Endothelial cell of umbilical vein (primary cell): Measurements from ENCODE around the gene RAB40B. TPM values are rescaled to one million over a fixed set of nuclear protein-coding genes. Genes with fewer than 3 reads are reported as not detected.

ENCODE experiments used
- BruUV-seq: library from RNA; stranded (reverse); fragments of 400-500 nt; replicated peaks from 2 replicates; lab custom pipeline; 2021; lab: Mats Ljungman, UMichigan
- CTCF ChIA-PET: fragments of 300-600, 350-600 bp; sonication (Branson Sonifier 250); formaldehyde crosslinking; loops from one replicate; lab custom pipeline; 2021; ENCODE audit warnings: antibody characterized with exemption, inconsistent platforms; lab: Charles Lee
- POLR2A ChIA-PET: fragments of 300-600, 350-600 bp; sonication (Branson Sonifier 250); formaldehyde crosslinking; loops from one replicate; lab custom pipeline; 2021; ENCODE audit warnings: antibody characterized with exemption, inconsistent platforms; lab: Charles Lee
- DNase-seq: peaks from one replicate; pipeline ENCODE4 v3.0.0-alpha.2; 2011; ENCODE audit warnings: low read depth, low spot score
- FAIRE-seq: peaks from 2 replicates; lab custom pipeline; 2011; peaks lifted over from hg19 to GRCh38; lab: Jason Lieb, UNC
- H2AFZ ChIP-seq: 2 replicates; pipeline ENCODE4 v1.6.0; 2012; ENCODE audit warnings: low read depth, low read length, control low read depth, inconsistent platforms
- H3K27ac ChIP-seq: 2 replicates; pipeline ENCODE4 v1.5.1; 2011; ENCODE audit warnings: low read depth, mild to moderate bottlenecking, control low read depth, low read length, moderate library complexity; ENCODE audit not compliant: insufficient read depth
- H3K27me3 ChIP-seq, 2 experiments: 2 replicates each; pipeline versions ENCODE4 v1.6.0 to v1.6.1; 2011; ENCODE audit warnings: low read length in 2 of 2, mixed read lengths in 1 of 2; ENCODE audit not compliant: control insufficient read depth in 2 of 2, insufficient read depth in 2 of 2
- H3K36me3 ChIP-seq, 2 experiments: 2 replicates in 1 of 2; 3 replicates in 1 of 2; pipeline ENCODE4 v1.5.1; 2011; ENCODE audit warnings: low read length in 2 of 2, mild to moderate bottlenecking in 1 of 2, moderate library complexity in 1 of 2; ENCODE audit not compliant: control insufficient read depth in 2 of 2, insufficient read depth in 2 of 2; ENCODE audit errors: extremely low read depth in 1 of 2
- H3K4me1 ChIP-seq: 3 replicates; pipeline ENCODE4 v1.5.1; 2011; ENCODE audit warnings: mild to moderate bottlenecking, low read length; ENCODE audit not compliant: control insufficient read depth, insufficient read depth; ENCODE audit errors: extremely low read depth
- H3K4me2 ChIP-seq: 2 replicates; pipeline ENCODE4 v1.6.1; 2011; ENCODE audit warnings: low read length, control low read depth, mixed read lengths; ENCODE audit not compliant: insufficient read depth
- H3K4me3 ChIP-seq, 3 experiments: fragments of 200-600 bp in 1 of 3; sonication (generic), shearing (Covaris generic) in 1 of 3; replicated peaks in 1 of 3; 2 replicates each; pipeline ENCODE4 v1.5.1; 2011 to 2016; ENCODE audit warnings: control low read depth in 3 of 3, low read length in 3 of 3, mild to moderate bottlenecking in 2 of 3, inconsistent platforms in 1 of 3, low read depth in 1 of 3, moderate library complexity in 1 of 3; ENCODE audit not compliant: insufficient read depth in 1 of 3
- H3K79me2 ChIP-seq: 2 replicates; pipeline ENCODE4 v1.6.0; 2012; ENCODE audit warnings: low read length, inconsistent platforms; ENCODE audit not compliant: control insufficient read depth, insufficient read depth
- H3K9ac ChIP-seq: replicated peaks from 2 replicates; pipeline ENCODE3; 2011; ENCODE audit warnings: low read length, control low read depth; ENCODE audit not compliant: insufficient read depth; ENCODE audit errors: extremely low read depth
- H3K9me1 ChIP-seq: replicated peaks from 3 replicates; pipeline ENCODE4 v1.6.0; 2011; ENCODE audit warnings: mild to moderate bottlenecking, low read length; ENCODE audit not compliant: control insufficient read depth, insufficient read depth; ENCODE audit errors: extremely low read depth
- H3K9me3 ChIP-seq: replicated peaks from 2 replicates; pipeline ENCODE4 v1.5.1; 2012; ENCODE audit warnings: low read length, inconsistent platforms; ENCODE audit not compliant: control insufficient read depth, insufficient read depth
- H4K20me1 ChIP-seq: replicated peaks from 2 replicates; pipeline ENCODE3; 2011; ENCODE audit warnings: mild to moderate bottlenecking, low read length; ENCODE audit not compliant: control insufficient read depth, insufficient read depth; ENCODE audit errors: extremely low read depth
- EZH2 ChIP-seq: IDR thresholded peaks from 2 replicates; pipeline ENCODE4 v1.6.1; 2012; ENCODE audit warnings: borderline replicate concordance, low read depth, mild to moderate bottlenecking, moderate library complexity, low read length, inconsistent platforms; ENCODE audit not compliant: severe bottlenecking
- FOS ChIP-seq: IDR thresholded peaks from 2 replicates; pipeline ENCODE4 v1.6.1; 2011; ENCODE audit warnings: mild to moderate bottlenecking, low read length, moderate library complexity, borderline replicate concordance; ENCODE audit not compliant: insufficient read depth
- GATA2 ChIP-seq: IDR thresholded peaks from 2 replicates; pipeline ENCODE4 v1.7.0; 2011; ENCODE audit warnings: low read depth, mild to moderate bottlenecking, moderate library complexity, mixed read lengths, low read length; ENCODE audit not compliant: insufficient read length, insufficient read depth
- JUN ChIP-seq: IDR thresholded peaks from 2 replicates; pipeline ENCODE4 v1.6.1; 2011; ENCODE audit warnings: borderline replicate concordance, low read depth; ENCODE audit not compliant: insufficient read length, insufficient read depth
- MYC ChIP-seq: IDR thresholded peaks from one replicate; pipeline ENCODE4 v1.6.1; 2011; ENCODE audit warnings: mild to moderate bottlenecking, low read depth, low read length
- POLR2A ChIP-seq: IDR thresholded peaks from 2 replicates; pipeline ENCODE4 v1.6.1; 2012; ENCODE audit warnings: low read depth, mild to moderate bottlenecking, control low read depth, low read length
- POLR2AphosphoS5 ChIP-seq: IDR thresholded peaks from 2 replicates; pipeline ENCODE4 v1.6.1; 2012; ENCODE audit warnings: low read depth, mild to moderate bottlenecking, control low read depth, low read length, moderate library complexity; ENCODE audit not compliant: insufficient read depth
- dilution Hi-C: fragments of 300-500 bp; cut with MboI; formaldehyde crosslinking; loops from one replicate; pipeline ENCODE4 v1.15.0; 2019; ENCODE audit warnings: low sequenced_read_pairs; ENCODE audit not compliant: extremely low pct_ligation_motif_present
- intact Hi-C: fragments of 100-400 bp; cut with micrococcal nuclease; formaldehyde crosslinking; loops from one replicate; pipeline ENCODE4 v1.10.0; 2022
- polyA plus RNA-seq, 4 experiments: library from polyadenylated mRNA; depleted of rRNA in 3 of 4; stranded (reverse) in 3 of 4; unstranded in 1 of 4; fragments of >200 nt; gene quantifications; 2 replicates each; pipeline versions ENCODE4 v1.2.1 to v1.2.3, GENCODE V29; 2011 to 2012; ENCODE audit warnings: missing spikeins in 1 of 4
- total RNA-seq: library from RNA; stranded (reverse); gene quantifications from 2 replicates; pipeline ENCODE4 v1.2.3, GENCODE V29; 2021
- TF ChIP-seq, protein P1 (sequence below): IDR thresholded peaks from 2 replicates; pipeline ENCODE4 v1.6.1; 2011; ENCODE audit not compliant: insufficient read depth, insufficient read length
- TF ChIP-seq, protein P2 (sequence below), 2 donors: IDR thresholded peaks; 1 replicate in 1 of 2; 2 replicates in 1 of 2; pipeline ENCODE4 v1.5.1; 2011; ENCODE audit warnings: low read length in 2 of 2, mild to moderate bottlenecking in 2 of 2, moderate library complexity in 2 of 2, control low read depth in 1 of 2, inconsistent platforms in 1 of 2, low read depth in 1 of 2; ENCODE audit not compliant: insufficient read depth in 1 of 2; ENCODE audit errors: extremely low read depth in 1 of 2

The RAB40B gene
- total and polyA plus RNA-seq, 2 donors (not counting 3 experiments of a cell fraction or from before 2014, with no cell fraction given) = 5.5 to 9.3 TPM

DNA sequence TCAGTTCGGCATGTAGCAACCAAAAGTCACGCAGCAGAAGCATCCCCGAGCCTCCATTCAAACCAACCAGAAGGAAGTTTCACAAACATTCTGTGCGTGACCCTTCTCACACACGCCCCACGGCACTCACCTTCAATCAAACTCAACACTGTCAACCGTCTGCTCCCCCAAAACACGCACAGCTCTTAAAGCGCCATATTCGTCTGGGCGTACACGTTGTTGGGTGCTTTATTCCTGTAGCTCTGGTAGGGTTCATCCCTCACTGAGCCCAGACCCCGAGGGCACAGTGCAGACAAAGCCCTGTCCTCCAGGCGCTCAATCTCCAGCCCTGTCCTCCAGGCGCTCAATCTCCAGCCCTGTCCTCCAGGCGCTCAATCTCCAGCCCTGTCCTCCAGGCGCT, 2.2 kb downstream of the RAB40B start:
- Histone ChIP-seq H3K9me3 (peaks cover 4% of the 10 kb centered on the region), H3K36me3 (no peaks in the 10 kb centered on the region), H2AFZ (no peak overlapping the region), H3K79me2 (no peaks in the 10 kb centered on the region), H4K20me1 (no peaks in the 10 kb centered on the region), H3K9me1 (no peaks in the 10 kb centered on the region), H3K4me1 (peaks cover 5% of the 10 kb centered on the region), H3K4me3 (no peak overlapping the region), H3K27ac (no peak overlapping the region), H3K4me2 (no peak overlapping the region), H3K9ac (no peak overlapping the region), H3K27me3 (peaks cover 3 to 8% of the 10 kb centered on the region in 2 experiments)
- no peak for DNase-seq
- dilution Hi-C loops = no loop called here
- FAIRE-seq = no peak
- ChIA-PET CTCF (no interaction called here), POLR2A (no interaction called here)
- no peak for TF ChIP-seq FOS
- TF ChIP-seq, protein P1, sequence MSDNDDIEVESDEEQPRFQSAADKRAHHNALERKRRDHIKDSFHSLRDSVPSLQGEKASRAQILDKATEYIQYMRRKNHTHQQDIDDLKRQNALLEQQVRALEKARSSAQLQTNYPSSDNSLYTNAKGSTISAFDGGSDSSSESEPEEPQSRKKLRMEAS = no peak
- no peak for TF ChIP-seq MYC
- TF ChIP-seq EZH2 = no peak
- intact Hi-C loops = no loop called here
- no TSS peak for BruUV-seq

DNA sequence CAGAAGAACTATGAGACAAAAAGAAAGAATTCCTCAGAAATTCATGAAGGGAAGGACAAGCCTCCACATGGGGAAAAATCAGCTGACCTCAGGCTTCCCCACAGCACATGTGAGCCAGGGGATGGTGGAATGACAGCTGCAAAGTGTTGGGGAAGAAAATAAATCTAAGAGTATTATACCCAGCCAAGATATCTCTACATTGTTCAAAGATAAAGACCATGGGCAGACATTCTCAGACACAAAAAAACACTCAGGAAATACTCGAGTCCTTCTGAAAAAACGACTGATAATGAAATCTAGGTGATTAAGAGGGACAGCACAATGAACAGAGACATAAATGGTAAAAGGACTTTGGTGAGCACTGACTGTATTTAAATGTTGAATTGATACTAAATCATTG, 3.9 kb downstream of the RAB40B start:
- ChIA-PET CTCF (no interaction called here), POLR2A (no interaction called here)
- TF ChIP-seq FOS = no peak
- TF ChIP-seq EZH2 = no peak
- TF ChIP-seq MYC = no peak
- no peak for TF ChIP-seq POLR2AphosphoS5
- TF ChIP-seq POLR2A = no peak
- TF ChIP-seq, protein P1 = no peak
- no peak for TF ChIP-seq GATA2
- TF ChIP-seq JUN = no peak
- TF ChIP-seq, protein P2, sequence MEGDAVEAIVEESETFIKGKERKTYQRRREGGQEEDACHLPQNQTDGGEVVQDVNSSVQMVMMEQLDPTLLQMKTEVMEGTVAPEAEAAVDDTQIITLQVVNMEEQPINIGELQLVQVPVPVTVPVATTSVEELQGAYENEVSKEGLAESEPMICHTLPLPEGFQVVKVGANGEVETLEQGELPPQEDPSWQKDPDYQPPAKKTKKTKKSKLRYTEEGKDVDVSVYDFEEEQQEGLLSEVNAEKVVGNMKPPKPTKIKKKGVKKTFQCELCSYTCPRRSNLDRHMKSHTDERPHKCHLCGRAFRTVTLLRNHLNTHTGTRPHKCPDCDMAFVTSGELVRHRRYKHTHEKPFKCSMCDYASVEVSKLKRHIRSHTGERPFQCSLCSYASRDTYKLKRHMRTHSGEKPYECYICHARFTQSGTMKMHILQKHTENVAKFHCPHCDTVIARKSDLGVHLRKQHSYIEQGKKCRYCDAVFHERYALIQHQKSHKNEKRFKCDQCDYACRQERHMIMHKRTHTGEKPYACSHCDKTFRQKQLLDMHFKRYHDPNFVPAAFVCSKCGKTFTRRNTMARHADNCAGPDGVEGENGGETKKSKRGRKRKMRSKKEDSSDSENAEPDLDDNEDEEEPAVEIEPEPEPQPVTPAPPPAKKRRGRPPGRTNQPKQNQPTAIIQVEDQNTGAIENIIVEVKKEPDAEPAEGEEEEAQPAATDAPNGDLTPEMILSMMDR (IDR thresholded peaks at IDR 0.05; ENCODE audit: extremely low read depth in 1 of 2, insufficient read depth in 1 of 2, low read depth in 1 of 2, low read length in 2 of 2) = no peak
- Histone ChIP-seq H3K4me2 (no peak overlapping the region), H3K9ac (no peak overlapping the region), H3K36me3 (no peaks in the 10 kb centered on the region), H3K9me3 (peaks cover 4% of the 10 kb centered on the region), H3K4me1 (peaks cover 5% of the 10 kb centered on the region), H2AFZ (no peak overlapping the region), H3K27me3 (peaks cover 3 to 8% of the 10 kb centered on the region in 2 experiments), H3K79me2 (no peaks in the 10 kb centered on the region), H4K20me1 (no peaks in the 10 kb centered on the region), H3K9me1 (no peaks in the 10 kb centered on the region), H3K27ac (no peak overlapping the region), H3K4me3 (no peak overlapping the region)
- DNase-seq = no peak
- BruUV-seq = no TSS peak
- intact Hi-C loops = no loop called here
- dilution Hi-C loops = no loop called here
- FAIRE-seq = no peak
